Prostate gland (tissue), 2 donors: ENCODE measurements around the gene TREML1. TPM values are rescaled to one million over a fixed set of nuclear protein-coding genes. Genes with fewer than 3 reads are reported as not detected.

ENCODE experiments used
- DNase-seq: peaks from one replicate; pipeline ENCODE4 v3.0.0-alpha.2; 2019; ENCODE audit warnings: low spot score
- H3K27ac ChIP-seq, 2 donors: fragments of 200-600 bp; sonication (generic); 2 replicates each; pipeline ENCODE4 v1.5.1; 2017 to 2019
- H3K27me3 ChIP-seq: fragments of 200-600 bp; sonication (generic); replicated peaks from 2 replicates; pipeline ENCODE4 v1.5.1; 2019; ENCODE audit not compliant: insufficient read depth
- H3K36me3 ChIP-seq, 2 donors: fragments of 200-600 bp; sonication (generic); 1 replicate in 1 of 2; 2 replicates in 1 of 2; pipeline versions ENCODE4 v1.5.1 to v1.8.1; 2017 to 2019
- H3K4me1 ChIP-seq: fragments of 200-600 bp; sonication (generic); replicated peaks from 2 replicates; pipeline ENCODE4 v1.5.1; 2019
- H3K4me3 ChIP-seq, 2 donors: fragments of 200-600 bp; sonication (generic); 2 replicates each; pipeline ENCODE4 v1.5.1; 2017 to 2019
- H3K9me3 ChIP-seq: fragments of 200-600 bp; sonication (generic); 2 replicates; pipeline ENCODE4 v1.5.1; 2017
- CTCF ChIP-seq, 4 experiments: fragments of 200-600 bp in 2 of 4; fragments of 450-650 bp in 2 of 4; sonication (generic) in 2 of 4; IDR thresholded peaks; 1 replicate in 3 of 4; 2 replicates in 1 of 4; pipeline ENCODE4 v1.5.1; 2016 to 2019; ENCODE audit warnings: antibody characterized with exemption in 4 of 4, mild to moderate bottlenecking in 2 of 4, moderate library complexity in 2 of 4
- POLR2A ChIP-seq: fragments of 450-650 bp; IDR thresholded peaks from one replicate; pipeline ENCODE4 v1.6.1; 2016; ENCODE audit warnings: antibody characterized with exemption, mild to moderate bottlenecking
- POLR2AphosphoS5 ChIP-seq: sonication (generic); formaldehyde crosslinking; IDR thresholded peaks from one replicate; pipeline ENCODE4 v1.6.1; 2017; ENCODE audit warnings: antibody characterized with exemption
- WGBS: methylation state at CpG from one replicate; pipeline ENCODE4 v1.1.5; 2018; 5-methylcytosine and 5-hydroxymethylcytosine counted together
- intact Hi-C: fragments of 100-400 bp; cut with DNase I; formaldehyde crosslinking; loops from one replicate; pipeline ENCODE4 v1.14.2; 2022
- total RNA-seq, 2 donors: library from RNA; depleted of rRNA; stranded (reverse); fragments of >200 nt; gene quantifications; one replicate each; pipeline ENCODE4 v1.1.0, GENCODE V29; 2016

The TREML1 gene
- total RNA-seq, 2 donors from 2014 or later, result not detected

- no peaks in the 10 kb centered on the region for H3K27me3 ChIP-seq
- H3K9me3 ChIP-seq, result no peaks in the 10 kb centered on the region
- 96% methylated on average over 1 of the region's 1 CpG for WGBS
- H3K4me1 ChIP-seq, result no peaks in the 10 kb centered on the region
- H3K36me3 ChIP-seq, result no peaks in the 10 kb centered on the region
- no peak overlapping the region for H3K4me3 ChIP-seq
- no peak for DNase-seq
- TF ChIP-seq POLR2AphosphoS5 (no peak), POLR2A (no peak), CTCF (IDR thresholded peaks at IDR 0.05) (no peak)
- H3K27ac ChIP-seq, result no peak overlapping the region
- intact Hi-C loops, result no loop called here
Measured at GRCh38 chr6:41147917-41148316, 6.2 kb downstream of the TREML1 start.

- Histone ChIP-seq H3K4me1 (no peaks in the 10 kb centered on the region), H3K4me3 (no peak overlapping the region), H3K36me3 (no peaks in the 10 kb centered on the region), H3K9me3 (no peaks in the 10 kb centered on the region), H3K27ac (no peak overlapping the region), H3K27me3 (no peaks in the 10 kb centered on the region)
- intact Hi-C loops, result no loop called here
- no peak for DNase-seq
- TF ChIP-seq POLR2A, result no peak
- no peak for TF ChIP-seq POLR2AphosphoS5
- TF ChIP-seq CTCF (IDR thresholded peaks at IDR 0.05), result no peak
Measured at GRCh38 chr6:41136911-41137310, 17.2 kb downstream of the TREML1 start.

DNA sequence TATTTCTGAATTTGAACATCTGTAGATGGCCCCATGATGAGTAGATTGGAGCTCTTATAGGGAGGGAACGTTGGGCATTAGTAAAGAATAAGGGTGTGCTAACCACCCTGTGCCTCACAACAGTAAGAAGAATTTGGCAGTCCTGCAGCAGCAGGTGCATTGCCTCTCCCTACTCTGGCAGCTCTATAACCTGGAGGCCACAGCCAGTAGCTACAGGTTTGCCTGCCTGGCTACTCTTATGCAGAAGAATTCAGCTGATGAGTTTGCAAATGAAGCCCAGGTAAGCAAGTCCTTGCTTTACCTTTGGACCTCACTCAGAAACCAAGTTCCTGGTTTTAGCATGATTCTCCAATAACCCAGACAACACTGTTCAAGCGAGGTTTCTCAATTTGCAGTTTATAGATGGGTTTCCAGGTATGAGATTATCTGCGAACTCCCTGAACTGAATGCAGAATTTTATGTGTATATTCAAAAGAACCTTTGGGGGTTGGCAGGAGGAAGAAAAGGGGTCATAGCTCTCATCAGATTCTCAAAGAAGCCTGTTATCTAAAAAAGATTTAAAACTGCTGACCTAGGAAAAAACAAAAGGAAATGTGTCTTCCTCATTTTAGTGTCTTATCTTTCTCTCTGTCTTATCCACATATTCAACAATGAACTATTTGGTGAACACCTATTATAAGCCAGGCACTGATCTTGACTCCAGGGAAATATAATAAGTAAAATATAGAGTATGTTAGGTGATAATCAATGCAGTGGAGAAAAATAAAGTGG is 18.9 kb downstream of the TREML1 start:
- Histone ChIP-seq H3K27ac (no peak overlapping the region), H3K27me3 (no peaks in the 10 kb centered on the region), H3K4me3 (no peak overlapping the region), H3K36me3 (no peaks in the 10 kb centered on the region), H3K9me3 (no peaks in the 10 kb centered on the region), H3K4me1 (no peaks in the 10 kb centered on the region)
- TF ChIP-seq POLR2AphosphoS5, result no peak
- no peak for TF ChIP-seq CTCF (IDR thresholded peaks at IDR 0.05)
- no peak for TF ChIP-seq POLR2A
- WGBS, result 77% methylated on average over 3 of the region's 3 CpGs
- DNase-seq, result no peak
- intact Hi-C loops, result no loop called here

- no peaks in the 10 kb centered on the region for H3K27me3 ChIP-seq
- no peak overlapping the region for H3K4me3 ChIP-seq
- H3K4me1 ChIP-seq, result no peaks in the 10 kb centered on the region
- no peaks in the 10 kb centered on the region for H3K9me3 ChIP-seq
- intact Hi-C loops, result no loop called here
- no peaks in the 10 kb centered on the region for H3K36me3 ChIP-seq
- DNase-seq, result no peak
- 22% methylated on average over 2 of the region's 2 CpGs for WGBS
- no peak overlapping the region for H3K27ac ChIP-seq
- TF ChIP-seq POLR2A (no peak), CTCF (IDR thresholded peaks at IDR 0.05) (no peak), POLR2AphosphoS5 (no peak)
Measured at GRCh38 chr6:41132254-41132653, 21.9 kb downstream of the TREML1 start.

DNA sequence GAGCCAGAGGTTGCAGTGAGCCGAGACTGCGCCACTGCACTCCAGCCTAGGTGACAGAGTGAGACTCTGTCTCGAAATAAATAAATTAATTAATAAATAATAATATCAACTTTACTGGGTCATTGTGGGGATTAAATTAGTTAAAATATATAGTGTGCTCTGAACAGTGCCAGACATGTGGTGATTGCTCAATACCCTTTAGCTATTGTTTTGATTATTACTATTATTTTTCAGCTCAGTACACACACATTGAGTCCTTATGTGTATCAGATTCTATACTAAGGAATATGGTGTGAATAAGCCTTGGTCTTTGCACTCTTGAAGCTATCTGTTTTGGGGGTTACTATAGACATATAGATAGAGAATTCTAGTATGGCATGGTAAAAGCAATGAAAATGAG is 28.9 kb downstream of the TREML1 start:
- WGBS, result 98% methylated on average over 3 of the region's 3 CpGs
- H3K27me3 ChIP-seq, result no peaks in the 10 kb centered on the region
- TF ChIP-seq POLR2AphosphoS5 (no peak), POLR2A (no peak), CTCF (IDR thresholded peaks at IDR 0.05) (no peak)
- no peaks in the 10 kb centered on the region for H3K4me1 ChIP-seq
- intact Hi-C loops, result no loop called here
- H3K4me3 ChIP-seq, result no peak overlapping the region
- no peak for DNase-seq
- no peaks in the 10 kb centered on the region for H3K9me3 ChIP-seq
- no peak overlapping the region for H3K27ac ChIP-seq
- H3K36me3 ChIP-seq, result no peaks in the 10 kb centered on the region
